GM10847 (cell line): ENCODE data around the gene TTC33.

Source experiments
- POLR2A ChIP-seq: IDR thresholded peaks from 2 replicates; pipeline ENCODE4 v1.6.1; 2011; ENCODE audit not compliant: insufficient read length; ENCODE audit errors: extremely low read depth

The TTC33 gene, protein sequence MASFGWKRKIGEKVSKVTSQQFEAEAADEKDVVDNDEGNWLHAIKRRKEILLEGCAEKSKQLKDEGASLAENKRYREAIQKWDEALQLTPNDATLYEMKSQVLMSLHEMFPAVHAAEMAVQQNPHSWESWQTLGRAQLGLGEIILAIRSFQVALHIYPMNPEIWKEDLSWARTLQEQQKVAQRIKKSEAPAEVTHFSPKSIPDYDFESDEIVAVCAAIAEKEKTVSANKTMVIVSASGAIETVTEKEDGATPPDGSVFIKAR

GRCh38 chr5:40755407-40756365 lies at the start of gene TTC33:
TSS of gene TTC33 (minus strand) at chr5:40755961. CDS start at chr5:40747018, 8,943 bp downstream.
- TF ChIP-seq POLR2A = peak; percentile 17

DNA sequence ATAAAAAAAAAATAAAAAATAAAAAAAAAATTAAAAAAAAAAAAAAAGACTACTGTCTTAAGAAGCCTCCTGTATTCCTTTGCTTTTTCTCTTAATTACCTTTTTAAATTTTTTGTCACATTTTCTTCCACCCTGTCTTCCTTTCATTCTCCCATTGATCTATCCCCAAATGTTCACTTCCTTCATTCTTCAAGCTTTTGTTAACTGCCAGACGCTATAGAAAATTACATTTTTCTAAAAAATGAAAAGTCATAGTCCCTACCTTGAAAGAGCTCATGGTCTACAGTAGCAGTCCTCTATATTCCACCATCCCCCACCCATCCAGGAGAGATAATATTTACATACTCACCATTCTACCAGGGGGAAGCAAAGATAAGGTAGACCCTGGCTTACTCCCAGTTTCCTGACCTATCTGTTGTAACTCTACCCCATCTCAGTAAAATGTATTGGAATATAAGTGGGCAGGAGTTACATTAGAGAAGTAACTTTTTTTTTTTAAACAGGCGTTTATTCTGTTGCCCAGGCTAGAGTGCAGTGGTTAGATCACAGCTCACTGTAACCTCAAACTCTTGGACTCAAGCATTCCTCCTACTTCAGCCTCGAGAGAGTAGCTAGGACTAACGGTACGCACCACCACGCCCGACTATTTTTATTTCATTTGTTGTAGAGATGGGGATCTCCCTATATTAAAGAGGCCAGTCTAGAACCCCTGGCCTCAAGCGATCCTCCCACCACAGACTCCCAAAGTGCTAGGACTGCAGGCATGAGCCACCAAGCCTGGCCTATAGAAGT lies 46.2 kb upstream of the TTC33 start:
- no peak for TF ChIP-seq POLR2A

- TF ChIP-seq POLR2A = no peak
These were observed 43.5 kb upstream of the TTC33 start for GRCh38 chr5:40799258-40799657.

DNA sequence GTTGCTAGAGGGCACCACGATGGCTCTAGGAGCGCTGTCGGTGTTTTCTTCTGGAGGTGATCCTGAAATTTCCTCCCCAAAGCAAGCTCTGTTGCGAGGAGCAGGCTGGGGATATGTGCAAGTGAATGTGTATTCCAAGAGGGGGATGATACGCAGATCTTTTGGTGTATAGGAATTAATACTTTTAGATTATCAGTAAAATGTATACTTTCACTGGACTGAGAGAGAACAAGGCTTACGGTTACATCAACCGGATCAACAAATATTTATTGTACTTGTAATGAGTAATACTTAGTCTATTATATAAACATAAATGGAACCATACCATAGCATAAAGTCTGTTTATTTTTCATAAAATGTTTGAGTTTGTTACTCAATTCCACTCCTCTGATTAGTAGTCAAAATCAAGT lies 43.0 kb upstream of the TTC33 start:
- no peak for TF ChIP-seq POLR2A

DNA sequence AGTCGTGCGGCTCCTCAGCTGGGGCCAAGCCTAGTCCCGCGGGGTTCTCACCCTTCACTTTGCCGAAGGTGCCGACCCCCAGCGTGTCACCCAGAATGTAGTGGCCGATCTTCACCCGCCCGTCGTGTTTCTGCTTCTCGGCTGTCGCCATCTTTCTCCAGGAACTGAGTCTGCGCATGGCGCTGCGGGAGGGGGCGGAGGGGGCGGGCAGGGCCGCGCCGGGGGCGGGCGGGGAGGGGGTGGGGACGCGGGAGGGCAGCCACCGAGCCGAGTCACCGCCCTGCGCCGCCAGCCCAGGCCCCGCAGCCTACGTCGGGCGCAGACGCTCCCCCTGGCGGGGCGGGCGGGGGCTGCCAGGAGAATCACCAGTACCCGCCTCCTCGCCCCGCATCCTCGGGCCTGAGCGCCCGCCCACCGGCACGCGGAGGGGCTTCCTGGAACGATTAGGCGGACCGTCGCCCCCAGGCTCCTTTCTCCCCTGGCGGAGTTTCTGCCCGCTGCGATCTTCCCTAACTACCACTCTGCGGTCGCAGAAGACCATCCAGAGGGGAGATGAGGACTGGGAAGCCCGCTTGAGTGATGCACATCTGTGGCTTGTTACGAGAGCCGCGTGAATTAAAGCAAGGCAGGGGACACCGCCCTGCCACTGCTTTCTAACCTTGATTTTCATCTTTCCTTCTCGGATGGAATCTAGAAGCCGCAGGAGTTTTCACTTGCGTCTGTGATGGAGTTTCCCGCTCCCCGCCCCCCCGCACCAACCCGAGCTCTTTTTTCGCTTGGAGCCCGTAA lies 42.4 kb upstream of the TTC33 start, which contains the start of gene PRKAA1:
Gene PRKAA1 (minus strand): TSS at position 363 of the 789 bp plus-strand sequence. CDS start 185 bp downstream, at position 178.
- peak; percentile 56 for TF ChIP-seq POLR2A

- TF ChIP-seq POLR2A = no peak
These were observed 41.7 kb upstream of the TTC33 start for GRCh38 chr5:40797273-40798011.

- TF ChIP-seq POLR2A = no peak
These were observed 40.7 kb upstream of the TTC33 start for GRCh38 chr5:40796487-40796889.

GRCh38 chr5:40791715-40792139 lies 36.0 kb upstream of the TTC33 start:
- TF ChIP-seq POLR2A = no peak

GRCh38 chr5:40790947-40791593 lies 35.3 kb upstream of the TTC33 start:
- no peak for TF ChIP-seq POLR2A

- no peak for TF ChIP-seq POLR2A
These were observed 32.2 kb upstream of the TTC33 start for GRCh38 chr5:40787986-40788385.

GRCh38 chr5:40784916-40785315 lies 29.2 kb upstream of the TTC33 start:
- TF ChIP-seq POLR2A = no peak

DNA sequence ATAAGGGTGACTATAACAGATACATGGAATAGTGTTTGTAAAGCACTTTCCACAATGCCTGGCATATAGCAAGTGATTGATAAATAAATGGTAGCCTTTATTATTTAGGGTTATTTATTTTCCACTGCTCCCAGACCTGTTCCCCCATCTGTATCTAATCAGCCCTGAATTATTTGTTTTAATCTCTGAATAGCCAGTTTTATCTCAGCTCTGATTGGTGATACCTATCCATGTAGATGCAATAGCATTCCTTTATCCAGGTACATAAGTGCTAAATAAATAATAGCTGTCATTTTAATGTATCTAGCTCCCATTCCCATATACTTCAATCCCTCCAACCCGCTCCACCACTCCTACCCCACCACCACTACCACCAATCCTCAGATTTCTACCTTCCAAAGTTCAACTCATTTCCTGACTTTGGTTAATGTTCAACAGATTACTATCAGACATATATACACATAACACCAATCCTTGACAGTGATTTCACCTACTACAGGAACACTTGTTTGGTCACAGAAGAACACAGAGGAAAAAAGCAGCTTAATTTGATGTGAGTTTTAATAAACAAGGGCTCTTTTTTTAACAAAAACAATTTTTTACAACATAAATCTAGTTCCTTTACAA lies 28.4 kb upstream of the TTC33 start:
- no peak for TF ChIP-seq POLR2A
